ENCODE results near the gene HECW1. TPM values are rescaled to one million over a fixed set of nuclear protein-coding genes. Genes with fewer than 3 reads are reported as not detected.

HECW1 gene
- total RNA-seq, 1 experiment from 2014 or later, result 1.8 TPM

- BruUV-seq (replicated peaks), result no TSS peak
- CTCF ChIA-PET, result no interaction called here
These were observed 30.3 kb downstream of the HECW1 start for GRCh38 chr7:43142703-43143102.

GRCh38 chr7:43143918-43144589, 31.6 kb downstream of the HECW1 start:
- no peak for TF ChIP-seq CTCF (IDR thresholded peaks at IDR 0.05; ENCODE audit: insufficient read depth in 1 of 2, low read depth in 1 of 2, low read length in 1 of 2, severe bottlenecking in 1 of 2, unreplicated experiment in 1 of 2)
- Mint-ChIP-seq H3K27me3 (ENCODE audit: insufficient read depth, unreplicated experiment) (peaks cover 8% of the 10 kb centered on the region), H3K4me3 (ENCODE audit: unreplicated experiment) (no peak overlapping the region), H3K27ac (ENCODE audit: unreplicated experiment) (no peak overlapping the region), H3K4me1 (ENCODE audit: low read depth, unreplicated experiment) (no peaks in the 10 kb centered on the region), H3K9me3 (ENCODE audit: unreplicated experiment) (no peaks in the 10 kb centered on the region), H3K36me3 (ENCODE audit: insufficient read depth, unreplicated experiment) (no peaks in the 10 kb centered on the region)
- DNase-seq, result no peak
- BruUV-seq (replicated peaks), result no TSS peak
- Histone ChIP-seq H3K4me3 (ENCODE audit: low read depth, low read length) (no peak overlapping the region), H3K36me3 (ENCODE audit: control insufficient read depth, insufficient read depth, low read length) (no peaks in the 10 kb centered on the region), H3K4me1 (no peaks in the 10 kb centered on the region), H3K9me3 (no peaks in the 10 kb centered on the region; the same call in 1 of the 2 replicates), H3K27me3 (replicated peaks; ENCODE audit: control insufficient read depth, insufficient read depth, low read length) (no peaks in the 10 kb centered on the region)
- CTCF ChIA-PET, result no interaction called here
- intact Hi-C loops (cut with micrococcal nuclease; ENCODE audit: unreplicated experiment), result no loop called here
- POLR2A ChIA-PET, result no interaction called here

More at GRCh38 chr7:43142703-43143102, 30.3 kb downstream of the HECW1 start:
- Histone ChIP-seq H3K4me3 (ENCODE audit: low read depth, low read length) (no peak overlapping the region), H3K36me3 (ENCODE audit: control insufficient read depth, insufficient read depth, low read length) (no peaks in the 10 kb centered on the region), H3K9me3 (no peaks in the 10 kb centered on the region; the same call in 1 of the 2 replicates), H3K4me1 (no peaks in the 10 kb centered on the region), H3K27me3 (replicated peaks; ENCODE audit: control insufficient read depth, insufficient read depth, low read length) (no peaks in the 10 kb centered on the region)
- no peak for DNase-seq
- Mint-ChIP-seq H3K36me3 (ENCODE audit: insufficient read depth, unreplicated experiment) (no peaks in the 10 kb centered on the region), H3K27me3 (ENCODE audit: insufficient read depth, unreplicated experiment) (peaks cover 8% of the 10 kb centered on the region), H3K4me3 (ENCODE audit: unreplicated experiment) (no peak overlapping the region), H3K27ac (ENCODE audit: unreplicated experiment) (no peak overlapping the region), H3K4me1 (ENCODE audit: low read depth, unreplicated experiment) (no peaks in the 10 kb centered on the region), H3K9me3 (ENCODE audit: unreplicated experiment) (no peaks in the 10 kb centered on the region)
- POLR2A ChIA-PET, result no interaction called here
- no peak for TF ChIP-seq CTCF (IDR thresholded peaks at IDR 0.05; ENCODE audit: insufficient read depth in 1 of 2, low read depth in 1 of 2, low read length in 1 of 2, severe bottlenecking in 1 of 2, unreplicated experiment in 1 of 2)
- intact Hi-C loops (cut with micrococcal nuclease; ENCODE audit: unreplicated experiment), result no loop called here

- Histone ChIP-seq H3K4me1 (no peaks in the 10 kb centered on the region), H3K36me3 (ENCODE audit: control insufficient read depth, insufficient read depth, low read length) (no peaks in the 10 kb centered on the region), H3K27me3 (replicated peaks; ENCODE audit: control insufficient read depth, insufficient read depth, low read length) (no peaks in the 10 kb centered on the region), H3K4me3 (ENCODE audit: low read depth, low read length) (no peak overlapping the region), H3K9me3 (no peaks in the 10 kb centered on the region; the same call in 1 of the 2 replicates)
- intact Hi-C loops (cut with micrococcal nuclease; ENCODE audit: unreplicated experiment), result no loop called here
- TF ChIP-seq CTCF (IDR thresholded peaks at IDR 0.05; ENCODE audit: insufficient read depth in 1 of 2, low read depth in 1 of 2, low read length in 1 of 2, severe bottlenecking in 1 of 2, unreplicated experiment in 1 of 2), result no peak
- H3K27ac Mint-ChIP-seq (ENCODE audit: unreplicated experiment), result no peak overlapping the region
- ChIA-PET POLR2A (no interaction called here), CTCF (no interaction called here)
- no peaks in the 10 kb centered on the region for H3K36me3 Mint-ChIP-seq (ENCODE audit: insufficient read depth, unreplicated experiment)
- no peaks in the 10 kb centered on the region for H3K4me1 Mint-ChIP-seq (ENCODE audit: low read depth, unreplicated experiment)
- no TSS peak for BruUV-seq (replicated peaks)
- peaks cover 9% of the 10 kb centered on the region for H3K27me3 Mint-ChIP-seq (ENCODE audit: insufficient read depth, unreplicated experiment)
- H3K9me3 Mint-ChIP-seq (ENCODE audit: unreplicated experiment), result no peaks in the 10 kb centered on the region
- no peak for DNase-seq
- no peak overlapping the region for H3K4me3 Mint-ChIP-seq (ENCODE audit: unreplicated experiment)
These were observed 35.8 kb downstream of the HECW1 start for GRCh38 chr7:43148161-43148731.
